ENCODE data around the gene SCD. TPM values are rescaled to one million over a fixed set of nuclear protein-coding genes. Genes with fewer than 3 reads are reported as not detected.
"Not testable (repeated sequence)": the region's sequence is repeated elsewhere in the genome, so short reads cannot be mapped to it uniquely, and the experiment has no call there.

SCD gene
- 150 TPM for polyA plus RNA-seq (2012; ENCODE audit: insufficient read depth, insufficient read length)

- DNase-seq (ENCODE audit: low read depth, low spot score), result peak; percentile 96
- peak within 1 kb of the TSS; percentile 97 for H3K4me3 ChIP-seq (ENCODE audit: low read length)
These were observed at the start of gene SCD for GRCh38 chr10:100346765-100347567. Gene SCD (plus strand): TSS chr10:100347233. CDS start chr10:100347505, 272 bp downstream.

GRCh38 chr10:100297242-100297641, 49.8 kb upstream of the SCD start:
- DNase-seq (ENCODE audit: low read depth, low spot score), result no peak

GRCh38 chr10:100301123-100301522, 45.9 kb upstream of the SCD start:
- not testable (repeated sequence) for H3K4me3 ChIP-seq (ENCODE audit: low read length); DNase-seq (ENCODE audit: low read depth, low spot score)

More at GRCh38 chr10:100297242-100297641, 49.8 kb upstream of the SCD start:
- no peak overlapping the region for H3K4me3 ChIP-seq (ENCODE audit: low read length)

- no peak overlapping the region for H3K4me3 ChIP-seq (ENCODE audit: low read length)
- no peak for DNase-seq (ENCODE audit: low read depth, low spot score)
These were observed 43.2 kb upstream of the SCD start for GRCh38 chr10:100303724-100304319.

- no peak overlapping the region for H3K4me3 ChIP-seq (ENCODE audit: low read length)
- no peak for DNase-seq (ENCODE audit: low read depth, low spot score)
These were observed 42.6 kb upstream of the SCD start for GRCh38 chr10:100304414-100304813.

GRCh38 chr10:100306861-100307260, 40.2 kb upstream of the SCD start:
- no peak overlapping the region for H3K4me3 ChIP-seq (ENCODE audit: low read length)
- DNase-seq (ENCODE audit: low read depth, low spot score), result no peak

GRCh38 chr10:100307684-100308083, 39.3 kb upstream of the SCD start:
- no peak overlapping the region for H3K4me3 ChIP-seq (ENCODE audit: low read length)
- DNase-seq (ENCODE audit: low read depth, low spot score), result no peak

- no peak for DNase-seq (ENCODE audit: low read depth, low spot score)
- no peak overlapping the region for H3K4me3 ChIP-seq (ENCODE audit: low read length)
These were observed 35.7 kb upstream of the SCD start for GRCh38 chr10:100311298-100311697.

GRCh38 chr10:100315615-100316014, 31.4 kb upstream of the SCD start:
- DNase-seq (ENCODE audit: low read depth, low spot score), result no peak
- no peak overlapping the region for H3K4me3 ChIP-seq (ENCODE audit: low read length)

GRCh38 chr10:100318207-100318606, 28.8 kb upstream of the SCD start:
- H3K4me3 ChIP-seq (ENCODE audit: low read length), result no peak overlapping the region
- DNase-seq (ENCODE audit: low read depth, low spot score), result no peak

- H3K4me3 ChIP-seq (ENCODE audit: low read length), result no peak overlapping the region
- DNase-seq (ENCODE audit: low read depth, low spot score), result no peak
These were observed 27.2 kb upstream of the SCD start for GRCh38 chr10:100319707-100320402.

- DNase-seq (ENCODE audit: low read depth, low spot score), result no peak
- no peak overlapping the region for H3K4me3 ChIP-seq (ENCODE audit: low read length)
These were observed 21.9 kb upstream of the SCD start for GRCh38 chr10:100325158-100325557.

- DNase-seq (ENCODE audit: low read depth, low spot score), result peak; percentile 34
These were observed 19.9 kb upstream of the SCD start for GRCh38 chr10:100327007-100327717.

GRCh38 chr10:100327718-100328009, 19.4 kb upstream of the SCD start:
- H3K4me3 ChIP-seq (ENCODE audit: low read length), result no peak overlapping the region
- no peak for DNase-seq (ENCODE audit: low read depth, low spot score)

More at GRCh38 chr10:100327007-100327717, 19.9 kb upstream of the SCD start:
- H3K4me3 ChIP-seq (ENCODE audit: low read length), result no peak overlapping the region

GRCh38 chr10:100328198-100328597, 18.8 kb upstream of the SCD start:
- DNase-seq (ENCODE audit: low read depth, low spot score), result no peak
- no peak overlapping the region for H3K4me3 ChIP-seq (ENCODE audit: low read length)

GRCh38 chr10:100330079-100330478, 17.0 kb upstream of the SCD start, which contains the start of gene PKD2L1:
Gene PKD2L1 (minus strand): TSS chr10:100330228. CDS start chr10:100330103, 125 bp downstream.
- no peak for DNase-seq (ENCODE audit: low read depth, low spot score)
- no peak within 1 kb of the TSS for H3K4me3 ChIP-seq (ENCODE audit: low read length)

- no peak overlapping the region for H3K4me3 ChIP-seq (ENCODE audit: low read length)
- no peak for DNase-seq (ENCODE audit: low read depth, low spot score)
These were observed 13.9 kb upstream of the SCD start for GRCh38 chr10:100333106-100333505.

GRCh38 chr10:100333661-100334440, 13.2 kb upstream of the SCD start:
- no peak for DNase-seq (ENCODE audit: low read depth, low spot score)

GRCh38 chr10:100334762-100335161, 12.3 kb upstream of the SCD start:
- no peak for DNase-seq (ENCODE audit: low read depth, low spot score)
- no peak overlapping the region for H3K4me3 ChIP-seq (ENCODE audit: low read length)

More at GRCh38 chr10:100333661-100334440, 13.2 kb upstream of the SCD start:
- no peak overlapping the region for H3K4me3 ChIP-seq (ENCODE audit: low read length)

Measured in Jurkat, Clone E6-1 (cell line).